ENCODE measurements around the gene PAK4.

Gene PAK4

DNA sequence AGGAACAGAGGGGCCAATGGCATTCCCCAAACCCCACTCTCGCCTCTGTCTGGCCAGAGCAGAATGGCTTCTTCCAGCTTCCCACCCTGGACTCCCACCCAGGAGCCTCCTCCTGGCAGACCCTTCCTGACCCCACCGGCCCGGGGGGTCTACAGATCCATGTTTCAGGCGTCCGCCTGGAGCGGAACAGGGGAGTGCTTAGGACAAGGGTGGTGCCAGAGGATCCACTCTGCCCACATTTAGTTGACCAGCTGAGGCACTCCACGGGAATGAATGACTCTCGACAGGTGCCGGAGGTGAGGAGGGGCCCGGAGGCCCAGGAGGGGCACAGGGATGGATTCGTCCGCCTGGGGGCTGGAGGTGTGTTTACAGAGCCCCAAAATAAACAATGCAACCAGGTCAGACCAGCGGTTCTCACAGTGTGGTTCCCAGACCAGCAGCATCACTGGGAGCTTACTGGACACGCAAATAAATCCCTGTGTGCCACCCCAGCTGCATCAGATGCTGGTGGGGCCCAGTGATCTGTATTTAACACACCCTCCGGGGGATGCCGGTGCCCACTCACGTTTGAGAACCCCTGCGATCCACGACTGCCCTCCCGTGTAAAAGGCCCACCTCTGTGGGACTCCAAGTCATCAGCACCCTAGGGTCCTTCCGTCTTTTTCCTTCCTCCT is 56.1 kb downstream of the PAK4 start:
- CTCF ChIA-PET, result no interaction called here
- DNase-seq (ENCODE audit: extremely low spot score), result no peak
- POLR2A ChIA-PET, result no interaction called here
- TF ChIP-seq, protein P1, sequence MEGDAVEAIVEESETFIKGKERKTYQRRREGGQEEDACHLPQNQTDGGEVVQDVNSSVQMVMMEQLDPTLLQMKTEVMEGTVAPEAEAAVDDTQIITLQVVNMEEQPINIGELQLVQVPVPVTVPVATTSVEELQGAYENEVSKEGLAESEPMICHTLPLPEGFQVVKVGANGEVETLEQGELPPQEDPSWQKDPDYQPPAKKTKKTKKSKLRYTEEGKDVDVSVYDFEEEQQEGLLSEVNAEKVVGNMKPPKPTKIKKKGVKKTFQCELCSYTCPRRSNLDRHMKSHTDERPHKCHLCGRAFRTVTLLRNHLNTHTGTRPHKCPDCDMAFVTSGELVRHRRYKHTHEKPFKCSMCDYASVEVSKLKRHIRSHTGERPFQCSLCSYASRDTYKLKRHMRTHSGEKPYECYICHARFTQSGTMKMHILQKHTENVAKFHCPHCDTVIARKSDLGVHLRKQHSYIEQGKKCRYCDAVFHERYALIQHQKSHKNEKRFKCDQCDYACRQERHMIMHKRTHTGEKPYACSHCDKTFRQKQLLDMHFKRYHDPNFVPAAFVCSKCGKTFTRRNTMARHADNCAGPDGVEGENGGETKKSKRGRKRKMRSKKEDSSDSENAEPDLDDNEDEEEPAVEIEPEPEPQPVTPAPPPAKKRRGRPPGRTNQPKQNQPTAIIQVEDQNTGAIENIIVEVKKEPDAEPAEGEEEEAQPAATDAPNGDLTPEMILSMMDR (IDR thresholded peaks at IDR 0.05; ENCODE audit: control extremely low read depth, extremely low read depth, low read depth, missing control alignments), result no peak

DNA sequence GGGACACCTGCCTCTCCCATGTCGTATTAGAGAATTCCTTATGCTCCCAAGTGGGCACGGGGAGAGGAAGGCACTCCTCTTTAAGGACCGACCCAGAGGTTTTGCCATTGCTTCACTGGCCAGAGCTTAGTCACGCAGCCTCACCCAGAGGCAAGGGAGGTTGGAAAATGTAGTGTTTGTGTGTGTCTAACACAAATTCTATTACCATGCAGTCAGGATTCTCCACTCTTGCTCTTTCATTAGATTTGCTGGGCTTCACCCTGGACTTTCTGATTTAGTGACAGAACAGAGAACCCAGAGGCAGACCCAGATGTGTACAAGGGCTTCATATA is 56.6 kb downstream of the PAK4 start:
- DNase-seq (ENCODE audit: extremely low spot score), result no peak
- TF ChIP-seq, protein P1 (IDR thresholded peaks at IDR 0.05; ENCODE audit: control extremely low read depth, extremely low read depth, low read depth, missing control alignments), result no peak
- ChIA-PET CTCF (no interaction called here), POLR2A (interaction anchor here (0.7 kb wide), 1 partner anchor 67 kb away, joined by 3 read pairs; no protein-coding TSS in a partner anchor)

DNA sequence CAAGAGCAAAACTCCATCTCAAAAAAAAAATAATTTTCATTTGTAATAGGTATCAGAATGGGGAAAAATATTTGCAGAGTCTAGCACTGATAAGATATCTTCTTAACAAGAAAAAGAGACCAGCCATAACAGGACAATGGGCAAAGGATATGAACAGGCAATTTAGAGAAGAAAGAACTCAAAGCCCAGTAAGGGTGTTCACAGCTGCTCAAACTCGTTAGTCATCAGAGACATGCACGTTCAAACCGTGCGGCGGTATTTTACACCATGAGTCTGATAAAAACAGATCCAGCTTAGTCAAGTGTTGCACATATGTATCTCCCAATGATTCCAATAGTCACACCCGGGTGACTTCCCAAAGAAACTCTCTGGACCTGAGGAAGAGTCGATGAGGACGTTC is 57.5 kb downstream of the PAK4 start:
- TF ChIP-seq, protein P1 (IDR thresholded peaks at IDR 0.05; ENCODE audit: control extremely low read depth, extremely low read depth, low read depth, missing control alignments), result no peak
- no peak for DNase-seq (ENCODE audit: extremely low spot score)
- POLR2A ChIA-PET, result no interaction called here
- CTCF ChIA-PET, result no interaction called here

DNA sequence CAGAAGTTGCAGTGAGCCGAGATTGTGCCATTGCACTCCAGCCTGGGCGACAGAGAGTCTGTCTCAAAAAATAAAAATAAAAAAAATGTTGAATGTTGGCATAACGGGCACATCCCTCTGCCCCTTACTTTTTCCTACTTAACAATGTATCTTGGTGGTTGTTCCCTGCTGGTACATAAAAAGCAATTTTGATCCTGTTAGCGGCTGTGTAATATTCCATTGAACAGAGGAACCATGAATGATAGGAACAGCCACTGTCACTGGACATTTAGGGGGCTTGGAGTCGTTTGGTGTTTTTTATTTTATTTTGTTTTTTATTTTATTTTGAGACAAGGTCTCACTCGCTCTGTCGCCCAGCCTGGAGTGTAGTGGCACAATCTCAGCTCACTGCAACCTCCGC is 60.8 kb downstream of the PAK4 start:
- TF ChIP-seq, protein P1 (IDR thresholded peaks at IDR 0.05; ENCODE audit: control extremely low read depth, extremely low read depth, low read depth, missing control alignments), result no peak
- ChIA-PET CTCF (interaction anchor here (0.6 to 2.7 kb wide), 7 partner anchors 8 to 66 kb away, joined by 3 to 10 read pairs (median 3); partner anchors contain the start of gene PAK4), POLR2A (no interaction called here)

DNA sequence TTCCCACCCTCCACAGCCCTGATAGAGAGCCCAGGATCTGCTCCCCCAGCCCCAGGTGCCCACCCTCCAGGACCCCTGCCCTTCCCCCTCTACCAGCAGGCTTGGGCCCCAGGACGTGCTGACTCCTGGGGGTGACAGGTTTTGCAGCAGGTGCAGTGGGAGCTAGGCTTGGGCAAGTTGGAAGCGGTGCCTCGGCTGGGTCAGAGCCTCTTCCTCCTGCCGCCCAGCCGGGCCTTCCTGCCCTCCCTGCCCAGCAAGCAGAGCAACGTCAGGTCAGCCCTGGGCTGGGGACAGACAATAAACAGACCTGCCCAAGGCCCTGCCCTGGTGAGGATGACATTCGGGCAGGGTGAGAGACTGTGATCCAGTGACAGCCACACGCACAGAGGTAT is 62.0 kb downstream of the PAK4 start:
- CTCF ChIA-PET, result interaction anchor here (1.2 to 2.7 kb wide), 7 partner anchors 10 to 226 kb away, joined by 3 to 10 read pairs (median 4); no protein-coding TSS in a partner anchor
- TF ChIP-seq, protein P1 (IDR thresholded peaks at IDR 0.05; ENCODE audit: control extremely low read depth, extremely low read depth, low read depth, missing control alignments), result no peak
- no peak for DNase-seq (ENCODE audit: extremely low spot score)
- POLR2A ChIA-PET, result no interaction called here

More for the DNA sequence above, 60.8 kb downstream of the PAK4 start:
- no peak for DNase-seq (ENCODE audit: extremely low spot score)

DNA sequence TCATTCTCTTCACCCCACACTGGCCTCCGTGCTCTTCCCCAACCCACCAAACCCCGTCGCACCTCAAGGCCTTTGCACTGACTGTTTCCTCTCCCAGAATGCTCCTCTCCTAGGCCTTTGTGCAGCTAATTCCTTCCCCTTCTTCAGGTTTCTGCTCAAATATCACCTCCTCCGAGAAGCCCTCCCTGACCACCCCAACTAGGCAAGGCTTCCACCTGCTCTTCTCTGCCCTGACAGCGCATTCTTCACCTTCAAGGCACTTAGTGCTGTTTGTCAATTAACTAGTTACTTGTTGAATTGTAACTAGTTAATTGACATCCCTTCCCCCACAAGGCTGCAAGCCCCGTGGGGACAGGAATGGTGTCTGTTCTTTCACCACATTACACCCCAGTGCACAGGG is 63.4 kb downstream of the PAK4 start:
- TF ChIP-seq, protein P1 (IDR thresholded peaks at IDR 0.05; ENCODE audit: control extremely low read depth, extremely low read depth, low read depth, missing control alignments), result no peak
- ChIA-PET CTCF (interaction anchor here (1.8 to 2.7 kb wide), 2 partner anchors 14 to 66 kb away, joined by 8 to 10 read pairs; no protein-coding TSS in a partner anchor), POLR2A (no interaction called here)
- DNase-seq (ENCODE audit: extremely low spot score), result no peak

Measured in GM10248 (cell line).